Measurements from ENCODE around the gene SIGLEC5. TPM values are rescaled to one million over a fixed set of nuclear protein-coding genes. Genes with fewer than 3 reads are reported as not detected.
A peak's percentile ranks its signal among the peaks of the same experiment; 100 is the strongest.

The SIGLEC5 gene
- total RNA-seq, 1 donor from 2014 or later: 1.6 TPM

DNA sequence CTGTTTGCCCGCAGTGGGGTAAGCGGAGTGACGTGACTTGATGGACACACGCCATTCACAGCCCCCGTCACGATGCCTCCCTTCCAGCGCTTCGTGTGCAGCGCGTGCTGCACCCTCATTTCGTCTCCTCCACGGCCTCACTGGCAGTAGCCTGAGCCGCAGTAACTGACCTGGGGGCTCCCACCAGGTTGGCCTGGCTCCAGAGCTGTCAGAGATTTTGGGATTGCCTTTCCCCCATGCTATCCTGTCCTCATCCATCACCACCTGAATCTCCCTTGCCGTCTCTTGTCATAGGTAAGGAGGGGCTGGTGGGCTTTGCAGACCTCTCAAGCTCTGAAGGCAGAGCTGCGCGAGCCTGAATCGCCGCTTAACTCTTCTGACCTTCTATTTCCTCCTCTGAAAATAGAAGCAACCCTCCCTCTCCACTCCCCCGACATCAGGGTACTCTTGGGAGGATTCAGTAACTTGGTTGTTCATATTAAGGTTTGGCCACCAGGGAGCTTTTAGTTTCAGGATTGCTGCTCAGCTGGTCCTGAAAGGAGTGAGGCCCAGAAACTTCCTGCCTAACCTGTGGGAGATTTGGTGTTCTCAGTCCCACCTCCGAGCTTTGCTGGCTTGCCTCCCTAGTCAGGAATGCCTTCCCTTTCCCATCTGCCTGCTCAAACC lies 27.9 kb downstream of the SIGLEC5 start:
- Histone ChIP-seq H3K4me1 (ENCODE audit: control insufficient read depth in 3 of 3, insufficient read depth in 3 of 3, low read length in 3 of 3) (no peaks in the 10 kb centered on the region), H3K9ac (ENCODE audit: low read depth in 1 of 3, low read length in 3 of 3) (no peak overlapping the region), H3K27me3 (ENCODE audit: control insufficient read depth in 3 of 3, insufficient read depth in 3 of 3, low read length in 3 of 3) (peaks cover 10 to 39% (median 35%) of the 10 kb centered on the region in 3 donors), H3K9me3 (ENCODE audit: control insufficient read depth in 3 of 3, low read length in 3 of 3) (no peaks in the 10 kb centered on the region), H3K27ac (ENCODE audit: low read depth, low read length) (no peak overlapping the region), H3K4me3 (ENCODE audit: low read length in 3 of 3) (no peak overlapping the region), H3K36me3 (ENCODE audit: control insufficient read depth in 3 of 3, insufficient read depth in 3 of 3, low read length in 3 of 3) (no peaks in the 10 kb centered on the region)

DNA sequence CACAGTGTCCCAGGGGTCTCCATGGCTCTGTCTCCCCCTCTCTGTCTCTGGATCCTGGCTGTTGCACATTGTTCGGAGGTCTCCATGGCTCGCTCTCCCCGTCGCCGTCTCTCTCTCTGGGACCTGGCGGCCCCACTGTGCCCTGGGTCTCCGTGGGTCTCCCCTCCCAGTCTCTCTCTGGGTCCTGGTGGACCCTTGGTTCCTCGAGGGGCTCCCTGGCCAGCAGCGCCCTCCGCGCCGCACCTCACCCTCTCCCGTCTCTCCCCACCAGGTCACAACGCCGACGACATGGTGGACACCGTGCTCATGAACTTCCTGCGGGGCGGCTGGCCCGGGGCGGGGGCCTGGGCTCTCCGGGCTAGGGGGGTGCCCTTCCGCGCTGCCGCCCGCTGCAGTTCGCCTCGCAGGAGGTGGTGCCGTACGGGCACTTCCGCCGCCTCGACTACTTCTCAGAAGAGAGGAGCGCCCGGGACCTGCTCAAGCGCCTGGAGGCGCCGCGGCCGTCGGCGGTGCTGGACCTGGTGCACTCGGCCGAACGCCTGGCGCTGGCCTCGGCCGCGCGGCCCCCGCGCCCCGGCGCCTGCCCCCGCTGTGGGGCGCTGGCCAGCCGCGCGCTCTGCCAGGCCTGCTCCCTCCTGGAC lies 29.1 kb downstream of the SIGLEC5 start:
- peaks cover 10 to 41% (median 35%) of the 10 kb centered on the region in 3 donors for H3K27me3 ChIP-seq (ENCODE audit: control insufficient read depth in 3 of 3, insufficient read depth in 3 of 3, low read length in 3 of 3)

DNA sequence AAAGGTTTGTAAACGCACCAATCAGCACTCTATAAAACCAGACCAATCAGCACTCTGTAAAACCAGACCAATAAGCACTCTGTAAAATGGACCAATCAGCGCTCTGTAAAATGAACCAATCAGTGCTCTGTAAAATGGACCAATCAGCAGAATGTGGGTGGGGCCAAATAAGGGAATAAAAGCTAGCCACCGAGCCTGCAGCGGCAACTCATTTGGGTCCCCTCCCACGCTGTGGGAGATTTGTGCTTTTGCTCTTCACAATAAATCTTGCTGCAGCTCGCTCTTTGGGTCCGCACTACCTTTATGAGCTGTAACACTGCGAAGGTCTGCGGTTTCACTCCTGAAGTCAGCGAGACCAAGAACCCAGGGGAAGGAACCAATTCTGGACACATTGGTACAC lies 31.1 kb downstream of the SIGLEC5 start:
- H3K9ac ChIP-seq (ENCODE audit: low read depth in 1 of 3, low read length in 3 of 3): no peak overlapping the region

More for the DNA sequence above, 29.1 kb downstream of the SIGLEC5 start:
- H3K4me3 ChIP-seq (ENCODE audit: low read length in 3 of 3): no peak overlapping the region
- H3K27ac ChIP-seq (ENCODE audit: low read depth, low read length): no peak overlapping the region
- H3K9me3 ChIP-seq (ENCODE audit: control insufficient read depth in 3 of 3, low read length in 3 of 3): no peaks in the 10 kb centered on the region
- H3K4me1 ChIP-seq (ENCODE audit: control insufficient read depth in 3 of 3, insufficient read depth in 3 of 3, low read length in 3 of 3): no peaks in the 10 kb centered on the region
- H3K36me3 ChIP-seq (ENCODE audit: control insufficient read depth in 3 of 3, insufficient read depth in 3 of 3, low read length in 3 of 3): no peaks in the 10 kb centered on the region
- H3K9ac ChIP-seq (ENCODE audit: low read depth in 1 of 3, low read length in 3 of 3): no peak overlapping the region

DNA sequence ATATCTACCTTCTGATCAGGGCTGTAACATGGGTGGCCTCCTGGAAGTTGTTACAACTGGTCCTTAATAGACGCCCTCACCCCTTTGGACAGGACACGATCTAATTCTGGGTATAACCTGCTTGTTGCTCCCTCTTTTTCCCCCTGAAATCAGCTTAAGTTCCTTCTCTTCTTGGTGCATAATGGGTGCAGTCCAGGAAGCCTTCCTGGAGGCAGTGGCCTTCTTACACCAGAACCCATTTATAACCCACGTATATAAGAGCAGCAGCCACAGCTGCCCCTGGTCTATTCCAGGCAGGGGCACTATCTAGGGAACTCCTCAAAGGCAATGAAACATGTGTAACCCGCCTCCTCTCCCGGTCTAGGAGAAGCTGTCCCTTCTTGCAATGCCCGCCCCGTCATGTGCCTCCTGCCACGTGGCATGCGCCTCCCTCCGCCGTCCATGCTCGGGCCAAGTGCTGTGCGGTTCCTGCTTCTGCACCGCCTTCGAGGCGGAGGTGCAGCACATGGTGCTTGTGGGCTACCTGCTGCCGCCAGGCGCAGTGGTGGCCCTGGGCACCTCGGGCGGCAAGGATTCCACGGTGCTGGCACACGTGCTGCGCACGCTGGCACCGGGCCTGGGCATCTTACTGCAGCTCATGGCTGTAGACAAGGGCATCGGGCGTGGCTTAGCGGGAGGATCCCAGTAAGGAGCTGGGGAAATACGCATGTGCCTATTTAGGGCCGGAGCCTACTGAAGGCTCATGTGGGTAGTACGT lies 31.9 kb downstream of the SIGLEC5 start:
- peaks cover 10 to 41% (median 35%) of the 10 kb centered on the region in 3 donors for H3K27me3 ChIP-seq (ENCODE audit: control insufficient read depth in 3 of 3, insufficient read depth in 3 of 3, low read length in 3 of 3)
- H3K4me3 ChIP-seq (ENCODE audit: low read length in 3 of 3): no peak overlapping the region
- peaks cover 12 to 16% (median 13%) of the 10 kb centered on the region in 3 donors for H3K4me1 ChIP-seq (ENCODE audit: control insufficient read depth in 3 of 3, insufficient read depth in 3 of 3, low read length in 3 of 3)
- H3K9me3 ChIP-seq (ENCODE audit: control insufficient read depth in 3 of 3, low read length in 3 of 3): no peaks in the 10 kb centered on the region
- H3K27ac ChIP-seq (ENCODE audit: low read depth, low read length): no peak overlapping the region
- H3K36me3 ChIP-seq (ENCODE audit: control insufficient read depth in 3 of 3, insufficient read depth in 3 of 3, low read length in 3 of 3): no peaks in the 10 kb centered on the region
- H3K9ac ChIP-seq (ENCODE audit: low read depth in 1 of 3, low read length in 3 of 3): no peak overlapping the region

More for the DNA sequence above, 31.1 kb downstream of the SIGLEC5 start:
- Histone ChIP-seq H3K27ac (ENCODE audit: low read depth, low read length) (no peak overlapping the region), H3K27me3 (ENCODE audit: control insufficient read depth in 3 of 3, insufficient read depth in 3 of 3, low read length in 3 of 3) (peaks cover 10 to 41% (median 35%) of the 10 kb centered on the region in 3 donors), H3K9me3 (ENCODE audit: control insufficient read depth in 3 of 3, low read length in 3 of 3) (no peaks in the 10 kb centered on the region), H3K36me3 (ENCODE audit: control insufficient read depth in 3 of 3, insufficient read depth in 3 of 3, low read length in 3 of 3) (no peaks in the 10 kb centered on the region), H3K4me1 (ENCODE audit: control insufficient read depth in 3 of 3, insufficient read depth in 3 of 3, low read length in 3 of 3) (peaks cover 5 to 8% (median 7%) of the 10 kb centered on the region in 3 donors), H3K4me3 (ENCODE audit: low read length in 3 of 3) (no peak overlapping the region)

DNA sequence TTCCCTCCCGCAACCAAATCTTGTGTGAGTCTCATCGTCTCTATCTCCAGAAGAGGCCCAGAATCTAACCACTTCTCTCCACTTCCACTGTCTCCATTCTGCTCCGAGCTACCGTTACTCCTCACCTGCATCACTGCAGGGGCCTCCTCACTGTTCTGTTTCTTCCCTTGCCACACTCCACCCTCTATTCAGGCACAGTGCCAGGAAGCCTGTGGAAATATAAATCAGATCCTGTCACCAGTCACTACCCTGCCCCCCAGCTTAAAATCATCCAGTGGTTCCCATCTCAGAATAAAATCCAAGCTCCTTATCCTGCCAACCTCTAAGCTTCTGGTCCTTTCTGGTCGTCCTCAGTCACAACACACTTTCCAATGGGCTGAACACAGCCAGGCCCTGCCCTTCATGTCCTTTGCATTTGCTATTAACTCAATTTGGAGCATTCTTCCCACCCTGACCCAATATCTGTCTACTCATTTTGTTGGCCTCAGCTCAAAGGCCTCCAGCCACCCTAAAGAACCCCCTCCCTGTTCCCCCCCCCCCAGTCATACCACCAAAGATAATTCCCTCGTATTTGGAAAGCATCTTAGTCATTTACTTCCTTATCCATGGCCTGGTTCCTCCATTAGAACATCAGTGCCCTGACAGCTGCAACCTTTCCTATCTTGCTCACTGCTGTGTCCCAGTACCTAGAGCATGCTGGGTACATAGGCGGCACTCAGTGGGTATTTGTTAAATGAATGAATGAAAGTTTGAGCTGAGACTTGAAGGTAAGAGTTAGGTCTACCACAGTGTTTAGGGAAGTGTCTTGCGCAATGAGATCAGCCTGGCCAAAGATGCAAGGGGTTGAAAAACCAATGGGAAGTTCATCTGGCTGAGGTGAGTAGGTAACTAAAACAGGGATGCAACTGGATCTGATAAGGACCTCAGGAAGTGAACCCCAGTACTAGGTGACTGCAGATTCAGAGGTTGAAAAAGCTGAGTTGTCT lies 34.7 kb downstream of the SIGLEC5 start:
- H3K9me3 ChIP-seq (ENCODE audit: control insufficient read depth in 3 of 3, low read length in 3 of 3): no peaks in the 10 kb centered on the region
- H3K9ac ChIP-seq (ENCODE audit: low read depth in 1 of 3, low read length in 3 of 3): no peak overlapping the region
- peaks cover 7 to 26% (median 16%) of the 10 kb centered on the region in 3 donors for H3K27me3 ChIP-seq (ENCODE audit: control insufficient read depth in 3 of 3, insufficient read depth in 3 of 3, low read length in 3 of 3)
- peaks cover 17 to 22% (median 18%) of the 10 kb centered on the region in 3 donors for H3K4me1 ChIP-seq (ENCODE audit: control insufficient read depth in 3 of 3, insufficient read depth in 3 of 3, low read length in 3 of 3)
- H3K36me3 ChIP-seq (ENCODE audit: control insufficient read depth in 3 of 3, insufficient read depth in 3 of 3, low read length in 3 of 3): no peaks in the 10 kb centered on the region
- no peak overlapping the region for H3K27ac ChIP-seq (ENCODE audit: low read depth, low read length)
- peak overlapping the region in 1 of 3 donors; percentile 93 for H3K4me3 ChIP-seq (ENCODE audit: low read length in 3 of 3)

DNA sequence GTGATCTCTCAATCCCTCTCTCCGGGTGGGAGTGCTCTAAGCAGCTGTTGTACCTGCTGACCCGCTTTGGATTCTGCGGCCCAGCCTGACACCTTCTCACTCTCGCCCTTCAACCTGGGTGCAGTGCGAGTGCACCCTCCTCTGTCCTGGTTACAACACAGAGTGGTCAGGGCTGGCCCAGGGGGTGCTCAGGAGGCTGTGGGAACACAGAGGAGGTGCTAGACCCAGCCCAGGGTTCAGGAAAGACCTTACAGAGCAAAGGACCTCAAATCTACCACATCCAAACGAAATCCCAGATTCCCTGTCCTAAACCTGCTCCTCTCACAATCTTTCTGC lies 35.5 kb downstream of the SIGLEC5 start:
- no peaks in the 10 kb centered on the region for H3K9me3 ChIP-seq (ENCODE audit: control insufficient read depth in 3 of 3, low read length in 3 of 3)
- H3K27me3 ChIP-seq (ENCODE audit: control insufficient read depth in 3 of 3, insufficient read depth in 3 of 3, low read length in 3 of 3): peaks cover 7 to 20% (median 14%) of the 10 kb centered on the region in 3 donors
- no peaks in the 10 kb centered on the region for H3K36me3 ChIP-seq (ENCODE audit: control insufficient read depth in 3 of 3, insufficient read depth in 3 of 3, low read length in 3 of 3)
- H3K4me1 ChIP-seq (ENCODE audit: control insufficient read depth in 3 of 3, insufficient read depth in 3 of 3, low read length in 3 of 3): peaks cover 17 to 22% (median 18%) of the 10 kb centered on the region in 3 donors
- peak overlapping the region; percentile 19 for H3K27ac ChIP-seq (ENCODE audit: low read depth, low read length)
- peak overlapping the region; percentile 57 to 88 (median 68) for H3K9ac ChIP-seq (ENCODE audit: low read depth in 1 of 3, low read length in 3 of 3)
- H3K4me3 ChIP-seq (ENCODE audit: low read length in 3 of 3): peak overlapping the region; percentile 93 to 98 (median 95)

DNA sequence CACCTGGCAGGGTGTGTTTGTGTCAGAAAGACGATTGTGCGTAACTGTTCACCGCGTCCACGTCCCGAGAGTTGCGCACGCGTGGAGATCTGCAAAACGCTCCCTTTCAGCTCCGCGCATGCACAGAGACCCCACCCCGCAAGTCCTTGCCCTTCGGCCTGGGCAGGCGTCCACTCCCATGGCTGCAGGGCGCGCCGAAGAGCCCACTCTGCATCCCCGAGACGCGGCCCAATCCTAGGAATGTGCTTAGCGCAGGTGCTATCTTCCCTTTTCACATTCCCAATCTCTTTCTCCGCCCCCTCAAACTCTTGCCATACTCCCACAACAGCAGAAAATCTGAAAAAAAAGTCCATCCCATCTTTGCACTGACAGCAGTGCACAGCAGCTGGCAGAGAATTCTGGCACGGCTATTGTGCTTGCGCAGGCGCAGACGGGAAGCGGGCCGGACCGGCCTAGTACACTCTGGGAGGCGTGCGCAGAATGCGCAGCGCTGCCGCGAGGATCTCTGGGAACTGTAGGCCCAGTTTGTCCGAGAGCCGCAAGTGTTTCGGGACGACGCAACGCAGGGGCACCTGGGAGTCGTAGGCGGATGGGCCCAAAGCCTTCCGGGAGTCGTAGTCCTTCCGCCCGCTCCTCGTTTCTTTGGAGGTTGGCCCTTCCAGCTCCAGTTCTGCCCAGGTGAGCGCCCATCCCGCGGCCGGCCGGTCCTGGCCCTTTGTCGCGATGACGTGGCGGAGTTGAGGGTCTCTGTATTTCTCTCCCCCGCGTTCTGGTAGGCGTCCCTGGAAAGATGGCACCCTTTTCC lies 36.0 kb downstream of the SIGLEC5 start:
- peak overlapping the region; percentile 19 for H3K27ac ChIP-seq (ENCODE audit: low read depth, low read length)
- no peaks in the 10 kb centered on the region for H3K36me3 ChIP-seq (ENCODE audit: control insufficient read depth in 3 of 3, insufficient read depth in 3 of 3, low read length in 3 of 3)
- no peaks in the 10 kb centered on the region for H3K9me3 ChIP-seq (ENCODE audit: control insufficient read depth in 3 of 3, low read length in 3 of 3)
- H3K27me3 ChIP-seq (ENCODE audit: control insufficient read depth in 3 of 3, insufficient read depth in 3 of 3, low read length in 3 of 3): peaks cover 7 to 19% (median 13%) of the 10 kb centered on the region in 3 donors
- H3K4me3 ChIP-seq (ENCODE audit: low read length in 3 of 3): peak overlapping the region; percentile 93 to 98 (median 95)
- H3K4me1 ChIP-seq (ENCODE audit: control insufficient read depth in 3 of 3, insufficient read depth in 3 of 3, low read length in 3 of 3): peaks cover 17 to 22% (median 18%) of the 10 kb centered on the region in 3 donors
- peak overlapping the region; percentile 68 to 88 (median 79) for H3K9ac ChIP-seq (ENCODE audit: low read depth in 1 of 3, low read length in 3 of 3)

DNA sequence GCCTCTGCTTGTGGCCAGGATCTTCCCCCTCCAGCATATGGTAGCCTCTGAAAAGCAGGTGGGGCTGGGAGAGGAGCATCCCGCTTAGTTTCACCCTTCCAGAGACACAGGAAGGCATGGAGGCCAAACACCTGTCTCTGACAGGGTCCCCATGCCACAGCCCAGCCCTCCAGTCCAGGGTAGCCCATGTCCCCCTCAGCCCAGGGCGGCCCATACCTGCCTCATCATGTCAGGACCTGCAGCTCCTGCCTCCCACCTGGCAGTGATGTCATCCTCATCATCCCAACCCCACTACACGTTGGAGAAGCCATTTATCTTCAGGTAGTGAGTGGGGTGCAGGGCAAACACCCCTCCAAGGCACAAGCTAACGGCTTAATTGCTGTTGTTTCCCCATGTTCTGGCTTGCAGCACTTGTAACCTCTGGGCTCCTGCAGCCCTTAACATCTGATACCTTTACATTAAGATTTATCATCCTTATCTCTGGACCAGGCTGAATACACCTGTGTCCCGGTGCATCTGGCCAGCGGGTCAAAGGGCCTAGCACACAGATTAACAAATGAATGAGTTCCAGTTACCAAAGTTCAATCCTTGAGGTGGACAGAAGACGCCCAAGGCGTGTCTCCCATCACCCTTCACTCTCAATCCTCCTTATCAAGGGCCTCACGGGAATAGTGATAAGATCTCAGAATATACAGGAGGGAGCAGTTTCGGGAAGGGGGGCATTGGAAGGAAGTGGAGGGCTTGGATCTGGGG lies 36.9 kb downstream of the SIGLEC5 start:
- Histone ChIP-seq H3K4me1 (ENCODE audit: control insufficient read depth in 3 of 3, insufficient read depth in 3 of 3, low read length in 3 of 3) (peaks cover 17 to 22% (median 18%) of the 10 kb centered on the region in 3 donors), H3K27me3 (ENCODE audit: control insufficient read depth in 3 of 3, insufficient read depth in 3 of 3, low read length in 3 of 3) (peaks cover 3 to 10% (median 5%) of the 10 kb centered on the region in 3 donors), H3K9ac (ENCODE audit: low read depth in 1 of 3, low read length in 3 of 3) (peak overlapping the region; percentile 68 to 88 (median 79)), H3K4me3 (ENCODE audit: low read length in 3 of 3) (peak overlapping the region; percentile 93 to 98 (median 95)), H3K27ac (ENCODE audit: low read depth, low read length) (no peak overlapping the region), H3K9me3 (ENCODE audit: control insufficient read depth in 3 of 3, low read length in 3 of 3) (no peaks in the 10 kb centered on the region), H3K36me3 (ENCODE audit: control insufficient read depth in 3 of 3, insufficient read depth in 3 of 3, low read length in 3 of 3) (peaks cover 0 to 3% (median 0%) of the 10 kb centered on the region in 3 donors)

All from skeletal muscle tissue (tissue), 4 donors.